ENCODE data around the gene CALD1.

CALD1 gene

DNA sequence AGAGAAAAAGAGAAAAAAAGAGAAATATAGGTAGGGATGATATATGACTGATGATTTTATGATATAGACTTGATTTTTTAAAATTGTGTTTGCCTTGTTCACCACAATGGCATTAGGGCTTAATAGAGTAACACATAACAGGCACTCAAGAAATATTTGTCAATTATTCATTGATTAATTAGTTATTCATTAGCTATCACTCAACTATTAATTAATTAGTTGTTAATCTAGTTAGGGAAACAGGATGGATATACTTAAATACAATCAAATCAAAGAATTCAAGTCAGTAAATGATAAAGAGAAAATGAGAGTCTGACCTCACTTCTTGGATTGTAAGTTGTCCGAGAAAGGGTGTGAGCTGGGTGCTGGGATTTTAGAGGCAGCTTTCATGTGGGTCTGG lies 15.1 kb upstream of the CALD1 start:
- TF ChIP-seq, protein P1, sequence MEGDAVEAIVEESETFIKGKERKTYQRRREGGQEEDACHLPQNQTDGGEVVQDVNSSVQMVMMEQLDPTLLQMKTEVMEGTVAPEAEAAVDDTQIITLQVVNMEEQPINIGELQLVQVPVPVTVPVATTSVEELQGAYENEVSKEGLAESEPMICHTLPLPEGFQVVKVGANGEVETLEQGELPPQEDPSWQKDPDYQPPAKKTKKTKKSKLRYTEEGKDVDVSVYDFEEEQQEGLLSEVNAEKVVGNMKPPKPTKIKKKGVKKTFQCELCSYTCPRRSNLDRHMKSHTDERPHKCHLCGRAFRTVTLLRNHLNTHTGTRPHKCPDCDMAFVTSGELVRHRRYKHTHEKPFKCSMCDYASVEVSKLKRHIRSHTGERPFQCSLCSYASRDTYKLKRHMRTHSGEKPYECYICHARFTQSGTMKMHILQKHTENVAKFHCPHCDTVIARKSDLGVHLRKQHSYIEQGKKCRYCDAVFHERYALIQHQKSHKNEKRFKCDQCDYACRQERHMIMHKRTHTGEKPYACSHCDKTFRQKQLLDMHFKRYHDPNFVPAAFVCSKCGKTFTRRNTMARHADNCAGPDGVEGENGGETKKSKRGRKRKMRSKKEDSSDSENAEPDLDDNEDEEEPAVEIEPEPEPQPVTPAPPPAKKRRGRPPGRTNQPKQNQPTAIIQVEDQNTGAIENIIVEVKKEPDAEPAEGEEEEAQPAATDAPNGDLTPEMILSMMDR (IDR thresholded peaks at IDR 0.05): no peak
- H3K4me1 ChIP-seq (ENCODE audit: control insufficient read depth in 1 of 2, insufficient read depth in 1 of 2, low read depth in 1 of 2, low read length in 1 of 2): no peaks in the 10 kb centered on the region
- H3K36me3 ChIP-seq: no peaks in the 10 kb centered on the region
- H3K27ac ChIP-seq: no peak overlapping the region
- H3K4me3 ChIP-seq (ENCODE audit: low read depth in 1 of 2, low read length in 1 of 2): no peak overlapping the region
- no peaks in the 10 kb centered on the region for H3K9me3 ChIP-seq
- no peaks in the 10 kb centered on the region for H3K27me3 ChIP-seq

DNA sequence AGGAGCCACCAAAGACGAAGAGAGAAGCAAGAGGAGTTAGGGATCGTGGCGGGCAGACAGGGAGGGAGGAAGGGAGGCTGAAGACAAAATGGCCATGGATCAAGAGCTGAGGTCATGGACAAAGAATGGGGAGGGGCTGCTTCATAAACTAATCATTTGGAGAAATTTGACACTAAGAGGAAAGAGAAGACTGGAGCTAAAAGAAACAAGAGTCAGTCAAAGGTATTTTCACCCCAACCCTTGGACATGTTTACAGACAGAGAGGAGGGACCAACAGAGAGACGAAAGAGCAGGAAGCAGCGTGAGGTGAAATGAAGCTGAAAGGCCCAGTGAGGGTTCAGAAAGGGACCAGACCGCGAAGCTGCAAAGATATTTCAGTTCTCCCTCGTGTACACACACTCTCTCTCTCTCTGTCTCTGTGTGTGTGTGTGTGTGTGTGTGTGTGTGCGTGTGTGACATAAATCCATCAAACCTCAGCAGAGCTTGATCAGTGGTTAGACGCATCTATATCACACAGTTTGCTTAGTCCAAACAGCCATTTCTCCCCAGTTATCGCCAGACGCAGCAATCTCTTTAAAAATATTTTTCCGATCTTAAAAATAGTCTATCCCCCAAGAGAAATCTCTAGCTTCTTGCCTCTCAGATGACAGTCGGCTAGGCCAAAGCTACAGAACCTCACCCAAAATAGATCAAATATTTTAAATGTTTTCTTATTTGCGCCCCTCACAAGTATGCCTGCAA lies 12.5 kb upstream of the CALD1 start:
- Histone ChIP-seq H3K27ac (no peak overlapping the region), H3K27me3 (no peaks in the 10 kb centered on the region), H3K4me1 (ENCODE audit: control insufficient read depth in 1 of 2, insufficient read depth in 1 of 2, low read depth in 1 of 2, low read length in 1 of 2) (no peaks in the 10 kb centered on the region), H3K4me3 (ENCODE audit: low read depth in 1 of 2, low read length in 1 of 2) (no peak overlapping the region), H3K36me3 (no peaks in the 10 kb centered on the region), H3K9me3 (no peaks in the 10 kb centered on the region)
- TF ChIP-seq, protein P1 (IDR thresholded peaks at IDR 0.05): no peak

DNA sequence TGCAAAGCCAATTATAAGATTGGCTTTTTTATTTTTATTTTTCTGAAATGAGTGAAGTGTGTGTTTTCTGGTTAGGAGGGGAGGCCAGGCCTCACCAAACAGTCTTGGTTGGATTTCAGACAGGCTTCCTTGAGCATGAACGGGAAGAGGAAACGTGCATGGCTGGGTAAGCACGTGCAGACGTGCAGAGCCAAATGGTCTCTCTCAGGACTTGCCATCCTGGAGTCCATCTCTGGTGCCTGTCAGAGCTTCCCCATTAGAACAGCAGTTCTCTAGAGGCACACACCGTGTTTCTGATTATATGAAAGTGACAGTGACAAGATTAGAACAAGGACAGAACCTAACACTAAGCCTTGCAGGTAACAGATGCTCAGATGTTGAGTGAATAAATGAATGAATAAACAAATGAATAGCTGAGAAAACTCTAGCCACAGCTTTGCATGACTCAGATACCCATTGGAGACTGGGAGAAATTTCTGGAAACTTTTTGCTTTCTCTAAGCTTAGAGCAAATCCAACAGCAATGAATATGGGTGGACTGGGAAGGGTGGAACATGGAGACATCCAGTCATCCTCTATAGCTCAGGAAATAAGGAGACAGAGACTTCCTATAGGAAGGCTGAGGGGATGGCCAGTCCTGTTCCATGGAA lies 11.8 kb upstream of the CALD1 start:
- no peaks in the 10 kb centered on the region for H3K36me3 ChIP-seq
- TF ChIP-seq, protein P1 (IDR thresholded peaks at IDR 0.05): no peak
- no peaks in the 10 kb centered on the region for H3K27me3 ChIP-seq
- no peak overlapping the region for H3K27ac ChIP-seq
- H3K4me1 ChIP-seq (ENCODE audit: control insufficient read depth in 1 of 2, insufficient read depth in 1 of 2, low read depth in 1 of 2, low read length in 1 of 2): no peaks in the 10 kb centered on the region
- H3K4me3 ChIP-seq (ENCODE audit: low read depth in 1 of 2, low read length in 1 of 2): no peak overlapping the region
- no peaks in the 10 kb centered on the region for H3K9me3 ChIP-seq

DNA sequence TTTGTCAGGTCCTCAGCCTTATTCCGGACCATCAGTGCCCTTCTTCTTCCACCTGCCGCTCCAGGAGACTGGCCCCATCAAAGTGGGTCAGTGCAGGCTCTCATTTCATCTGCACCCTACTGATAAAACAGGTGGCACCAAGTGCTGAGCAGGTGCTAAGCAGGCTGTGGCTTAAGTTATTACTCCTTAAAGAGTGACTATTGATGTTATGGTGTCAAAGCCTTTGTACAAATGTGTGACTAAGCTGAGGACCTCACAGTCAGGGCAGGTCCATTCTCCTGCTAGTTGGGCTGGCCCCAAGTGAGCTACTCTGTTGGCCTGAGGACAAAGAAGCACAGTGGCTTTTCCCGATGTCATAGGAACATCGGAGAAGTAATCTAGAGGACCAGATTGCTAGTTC lies 11.2 kb upstream of the CALD1 start:
- H3K27me3 ChIP-seq: no peaks in the 10 kb centered on the region
- H3K27ac ChIP-seq: no peak overlapping the region
- H3K4me1 ChIP-seq (ENCODE audit: control insufficient read depth in 1 of 2, insufficient read depth in 1 of 2, low read depth in 1 of 2, low read length in 1 of 2): no peaks in the 10 kb centered on the region
- H3K4me3 ChIP-seq (ENCODE audit: low read depth in 1 of 2, low read length in 1 of 2): no peak overlapping the region
- H3K9me3 ChIP-seq: no peaks in the 10 kb centered on the region
- TF ChIP-seq, protein P1 (IDR thresholded peaks at IDR 0.05): no peak
- H3K36me3 ChIP-seq: no peaks in the 10 kb centered on the region

DNA sequence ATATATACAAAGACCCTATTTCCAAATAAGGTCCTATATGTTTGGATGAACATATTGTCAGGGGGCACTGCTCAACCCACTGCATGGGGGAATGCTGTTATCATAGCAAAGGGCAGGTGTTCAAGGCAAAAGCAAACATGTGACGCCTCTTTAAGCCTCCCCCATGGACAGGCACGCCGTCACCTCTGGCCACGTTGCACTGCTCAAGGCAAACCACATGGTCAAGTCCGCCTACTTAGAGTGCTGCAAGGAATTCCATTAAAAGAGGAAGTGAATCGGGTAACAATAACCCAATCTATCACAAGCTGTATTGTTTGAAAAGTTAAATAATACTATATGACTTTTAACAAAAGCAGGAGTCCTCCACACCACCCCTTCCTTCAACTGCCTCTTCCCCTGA lies 8.8 kb upstream of the CALD1 start:
- Histone ChIP-seq H3K9me3 (no peaks in the 10 kb centered on the region), H3K4me3 (ENCODE audit: low read depth in 1 of 2, low read length in 1 of 2) (no peak overlapping the region), H3K4me1 (ENCODE audit: control insufficient read depth in 1 of 2, insufficient read depth in 1 of 2, low read depth in 1 of 2, low read length in 1 of 2) (no peaks in the 10 kb centered on the region), H3K36me3 (no peaks in the 10 kb centered on the region), H3K27ac (no peak overlapping the region), H3K27me3 (no peaks in the 10 kb centered on the region)
- TF ChIP-seq, protein P1 (IDR thresholded peaks at IDR 0.05): no peak

Measured in neutrophil (primary cell).